ENCODE results near the gene MYH6.

The MYH6 gene

GRCh38 chr14:23345987-23346692 is 61.9 kb downstream of the MYH6 start:
- Histone ChIP-seq H3K27me3 (ENCODE audit: insufficient read depth, poor library complexity, severe bottlenecking) (peaks cover 4% of the 10 kb centered on the region), H3K4me3 (replicated peaks; ENCODE audit: insufficient read depth, low read length) (no peak overlapping the region), H3K27ac (replicated peaks) (no peak overlapping the region)
- TF ChIP-seq REST (IDR thresholded peaks at IDR 0.05; ENCODE audit: insufficient replicate concordance, low read depth) (no peak), POLR2AphosphoS5 (IDR thresholded peaks at IDR 0.05; ENCODE audit: low read depth) (no peak), CTCF (IDR thresholded peaks at IDR 0.05; ENCODE audit: insufficient read depth, low read length) (no peak), SPI1 (IDR thresholded peaks at IDR 0.05; ENCODE audit: borderline replicate concordance, low read depth) (no peak), GABPA (IDR thresholded peaks at IDR 0.05; ENCODE audit: low read depth) (no peak)
- no peak for DNase-seq (ENCODE audit: low read depth in 1 of 2, low spot score in 1 of 2)

- no peak overlapping the region for H3K27ac ChIP-seq (replicated peaks)
- DNase-seq (ENCODE audit: low read depth in 1 of 2, low spot score in 1 of 2), result no peak
- TF ChIP-seq REST (IDR thresholded peaks at IDR 0.05; ENCODE audit: insufficient replicate concordance, low read depth), result no peak
- TF ChIP-seq GABPA (IDR thresholded peaks at IDR 0.05; ENCODE audit: low read depth), result no peak
- TF ChIP-seq CTCF (IDR thresholded peaks at IDR 0.05; ENCODE audit: insufficient read depth, low read length), result no peak
- no peak overlapping the region for H3K4me3 ChIP-seq (replicated peaks; ENCODE audit: insufficient read depth, low read length)
- H3K27me3 ChIP-seq (ENCODE audit: insufficient read depth, poor library complexity, severe bottlenecking), result no peaks in the 10 kb centered on the region
Observed at GRCh38 chr14:23344481-23344880, 63.6 kb downstream of the MYH6 start.

- no peak for DNase-seq (ENCODE audit: low read depth in 1 of 2, low spot score in 1 of 2)
- H3K4me3 ChIP-seq (replicated peaks; ENCODE audit: insufficient read depth, low read length), result no peak overlapping the region
- H3K27ac ChIP-seq (replicated peaks), result no peak overlapping the region
- H3K27me3 ChIP-seq (ENCODE audit: insufficient read depth, poor library complexity, severe bottlenecking), result no peaks in the 10 kb centered on the region
- TF ChIP-seq POLR2AphosphoS5 (IDR thresholded peaks at IDR 0.05; ENCODE audit: low read depth) (no peak), GABPA (IDR thresholded peaks at IDR 0.05; ENCODE audit: low read depth) (no peak), SPI1 (IDR thresholded peaks at IDR 0.05; ENCODE audit: borderline replicate concordance, low read depth) (no peak), CTCF (IDR thresholded peaks at IDR 0.05; ENCODE audit: insufficient read depth, low read length) (no peak), REST (IDR thresholded peaks at IDR 0.05; ENCODE audit: insufficient replicate concordance, low read depth) (no peak)
Observed at GRCh38 chr14:23339506-23340268, 68.4 kb downstream of the MYH6 start.

Data from HL-60 (cell line).